Forelimb muscle (tissue), 1 donor: Measurements from ENCODE around the gene CSRP1. TPM values are rescaled to one million over a fixed set of nuclear protein-coding genes. Genes with fewer than 3 reads are reported as not detected.
"Not testable (repeated sequence)": the region's sequence is repeated elsewhere in the genome, so short reads cannot be mapped to it uniquely, and the experiment has no call there.

Experiments
- DNase-seq: peaks from one replicate; pipeline ENCODE4 v3.0.0-alpha.2; 2013; ENCODE audit warnings: low read depth
- polyA plus RNA-seq: library from polyadenylated mRNA; unstranded; fragments of 120-200 nt; gene quantifications from one replicate; pipeline ENCODE4 v1.2.1, GENCODE V29; 2013; ENCODE audit not compliant: insufficient read length

CSRP1 gene
- polyA plus RNA-seq, 1 donor = 28.8 TPM

- DNase-seq = no peak
Observed at GRCh38 chr1:201497935-201498509, 8.9 kb downstream of the CSRP1 start.

- no peak for DNase-seq
Observed at GRCh38 chr1:201496296-201496690, 10.6 kb downstream of the CSRP1 start.

GRCh38 chr1:201495551-201496295 is 11.2 kb downstream of the CSRP1 start:
- no peak for DNase-seq

- DNase-seq = no peak
Observed at GRCh38 chr1:201493757-201494617, 12.9 kb downstream of the CSRP1 start.

GRCh38 chr1:201493026-201493656 is 13.8 kb downstream of the CSRP1 start:
- not testable (repeated sequence) for DNase-seq

GRCh38 chr1:201491896-201492511 is 14.9 kb downstream of the CSRP1 start:
- no peak for DNase-seq

- no peak for DNase-seq
Observed at GRCh38 chr1:201490708-201491131, 16.2 kb downstream of the CSRP1 start.

GRCh38 chr1:201489643-201490261 is 17.2 kb downstream of the CSRP1 start:
- no peak for DNase-seq

- DNase-seq = no peak
Observed at GRCh38 chr1:201488830-201489589, 17.9 kb downstream of the CSRP1 start.

GRCh38 chr1:201487742-201488141 is 19.2 kb downstream of the CSRP1 start:
- DNase-seq = no peak

- no peak for DNase-seq
Observed at GRCh38 chr1:201486187-201486586, 20.7 kb downstream of the CSRP1 start.

- no peak for DNase-seq
Observed at GRCh38 chr1:201485184-201485774, 21.6 kb downstream of the CSRP1 start.

GRCh38 chr1:201483373-201483949 is 23.5 kb downstream of the CSRP1 start:
- DNase-seq = no peak

- DNase-seq = no peak
Observed at GRCh38 chr1:201482755-201483154, 24.2 kb downstream of the CSRP1 start.

- no peak for DNase-seq
Observed at GRCh38 chr1:201481761-201482493, 25.0 kb downstream of the CSRP1 start.

- no peak for DNase-seq
Observed at GRCh38 chr1:201481004-201481380, 25.9 kb downstream of the CSRP1 start.

- no peak for DNase-seq
Observed at GRCh38 chr1:201480231-201481003, 26.5 kb downstream of the CSRP1 start.

GRCh38 chr1:201479201-201479730 is 27.7 kb downstream of the CSRP1 start:
- DNase-seq = no peak
